ENCODE results near the gene PIK3AP1. TPM values are rescaled to one million over a fixed set of nuclear protein-coding genes. Genes with fewer than 3 reads are reported as not detected.

Gene PIK3AP1
- total RNA-seq, 2 donors from 2014 or later: 3.8 to 15.6 TPM

DNA sequence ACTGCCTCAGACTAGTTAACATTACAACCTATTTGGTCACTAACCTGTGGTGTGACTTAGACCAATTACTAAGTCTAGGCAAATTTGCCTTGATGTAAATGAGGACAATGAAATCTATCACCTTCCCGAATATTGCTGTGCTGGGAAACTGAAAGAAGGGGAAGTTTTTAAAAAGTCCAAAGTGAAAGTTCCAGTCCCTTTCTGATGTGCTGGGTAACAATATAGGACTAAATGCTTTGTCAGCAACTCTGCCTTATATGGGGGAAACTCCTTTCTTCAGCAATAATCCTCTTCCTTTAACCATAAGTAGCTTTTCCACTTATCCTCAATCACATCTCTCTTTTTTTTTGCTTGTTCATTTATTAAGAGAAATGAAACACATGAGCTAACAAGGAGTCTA lies 3.9 kb downstream of the PIK3AP1 start:
- H3K27me3 ChIP-seq (replicated peaks; ENCODE audit: insufficient read depth): no peaks in the 10 kb centered on the region
- no peak for TF ChIP-seq POLR2A (IDR thresholded peaks at IDR 0.05)
- TF ChIP-seq, protein P1, sequence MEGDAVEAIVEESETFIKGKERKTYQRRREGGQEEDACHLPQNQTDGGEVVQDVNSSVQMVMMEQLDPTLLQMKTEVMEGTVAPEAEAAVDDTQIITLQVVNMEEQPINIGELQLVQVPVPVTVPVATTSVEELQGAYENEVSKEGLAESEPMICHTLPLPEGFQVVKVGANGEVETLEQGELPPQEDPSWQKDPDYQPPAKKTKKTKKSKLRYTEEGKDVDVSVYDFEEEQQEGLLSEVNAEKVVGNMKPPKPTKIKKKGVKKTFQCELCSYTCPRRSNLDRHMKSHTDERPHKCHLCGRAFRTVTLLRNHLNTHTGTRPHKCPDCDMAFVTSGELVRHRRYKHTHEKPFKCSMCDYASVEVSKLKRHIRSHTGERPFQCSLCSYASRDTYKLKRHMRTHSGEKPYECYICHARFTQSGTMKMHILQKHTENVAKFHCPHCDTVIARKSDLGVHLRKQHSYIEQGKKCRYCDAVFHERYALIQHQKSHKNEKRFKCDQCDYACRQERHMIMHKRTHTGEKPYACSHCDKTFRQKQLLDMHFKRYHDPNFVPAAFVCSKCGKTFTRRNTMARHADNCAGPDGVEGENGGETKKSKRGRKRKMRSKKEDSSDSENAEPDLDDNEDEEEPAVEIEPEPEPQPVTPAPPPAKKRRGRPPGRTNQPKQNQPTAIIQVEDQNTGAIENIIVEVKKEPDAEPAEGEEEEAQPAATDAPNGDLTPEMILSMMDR (IDR thresholded peaks at IDR 0.05): no peak
- TF ChIP-seq POLR2AphosphoS5 (IDR thresholded peaks at IDR 0.05): no peak
- H3K4me1 ChIP-seq (replicated peaks): no peaks in the 10 kb centered on the region
- no peak overlapping the region for H3K27ac ChIP-seq
- H3K4me3 ChIP-seq: no peak overlapping the region
- no peaks in the 10 kb centered on the region for H3K36me3 ChIP-seq
- WGBS: 79% methylated on average over 1 of the region's 1 CpG
- no peaks in the 10 kb centered on the region for H3K9me3 ChIP-seq
- intact Hi-C loops (cut with DNase I): no loop called here
- no peak for DNase-seq (ENCODE audit: low spot score)

DNA sequence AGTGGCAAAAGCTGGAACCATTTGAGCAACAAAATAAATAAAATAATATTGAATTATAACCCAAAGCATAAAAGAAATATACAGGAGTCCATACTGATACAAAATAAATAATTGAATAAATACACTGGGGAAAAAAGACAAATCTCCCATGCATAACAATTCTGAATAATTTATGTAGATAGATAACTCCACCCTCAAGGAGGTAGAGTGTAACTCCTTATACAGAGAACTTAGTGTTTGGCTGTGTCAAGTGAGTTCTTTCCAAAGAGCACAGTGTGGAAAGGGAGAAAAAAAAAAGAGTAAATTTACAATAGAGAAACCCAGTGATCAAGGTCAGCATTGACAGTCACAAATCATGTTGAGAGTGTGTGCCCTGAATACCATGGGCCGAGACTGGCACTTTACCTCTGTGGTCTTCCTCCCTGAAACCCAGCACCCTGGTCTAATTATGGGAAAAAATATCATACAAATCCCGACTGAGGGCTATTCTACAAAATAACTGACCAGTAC lies 5.5 kb downstream of the PIK3AP1 start:
- H3K27ac ChIP-seq: no peak overlapping the region
- no peaks in the 10 kb centered on the region for H3K36me3 ChIP-seq
- no peak for DNase-seq (ENCODE audit: low spot score)
- 89% methylated on average over 2 of the region's 2 CpGs for WGBS
- intact Hi-C loops (cut with DNase I): no loop called here
- TF ChIP-seq, protein P1 (IDR thresholded peaks at IDR 0.05): no peak
- TF ChIP-seq POLR2AphosphoS5 (IDR thresholded peaks at IDR 0.05) (no peak), POLR2A (IDR thresholded peaks at IDR 0.05) (no peak)
- no peaks in the 10 kb centered on the region for H3K9me3 ChIP-seq
- no peaks in the 10 kb centered on the region for H3K27me3 ChIP-seq (replicated peaks; ENCODE audit: insufficient read depth)
- H3K4me3 ChIP-seq: no peak overlapping the region
- no peaks in the 10 kb centered on the region for H3K4me1 ChIP-seq (replicated peaks)

DNA sequence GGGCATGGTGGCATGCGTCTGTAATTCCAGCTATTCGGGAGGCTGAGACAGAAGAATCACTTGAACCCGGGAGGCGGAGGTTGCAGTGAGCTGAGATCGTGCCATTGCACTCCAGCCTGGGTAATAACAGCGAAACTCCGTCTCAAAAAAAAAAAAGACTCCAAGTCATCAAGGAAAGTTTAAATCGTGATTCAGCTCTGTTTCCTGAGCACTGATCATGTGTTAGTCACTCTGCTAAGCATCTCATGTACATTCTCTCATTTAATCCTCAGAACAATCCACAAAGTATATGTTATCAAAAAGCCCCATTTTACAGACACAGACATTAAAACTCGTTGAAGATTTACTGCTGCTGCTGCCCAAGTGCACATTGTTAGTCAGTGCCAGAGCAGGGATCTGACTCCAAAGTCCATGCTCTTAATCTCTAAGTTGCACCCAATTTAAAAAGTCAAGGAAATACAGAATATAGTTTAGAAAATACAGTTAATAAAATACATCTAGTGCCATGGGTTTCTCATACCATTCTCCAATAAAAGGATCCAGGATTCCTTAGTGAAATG lies 6.2 kb downstream of the PIK3AP1 start:
- DNase-seq (ENCODE audit: low spot score): no peak
- H3K36me3 ChIP-seq: no peaks in the 10 kb centered on the region
- H3K27ac ChIP-seq: no peak overlapping the region
- TF ChIP-seq POLR2AphosphoS5 (IDR thresholded peaks at IDR 0.05) (no peak), POLR2A (IDR thresholded peaks at IDR 0.05) (no peak)
- TF ChIP-seq, protein P1 (IDR thresholded peaks at IDR 0.05): no peak
- no peak overlapping the region for H3K4me3 ChIP-seq
- H3K9me3 ChIP-seq: no peaks in the 10 kb centered on the region
- intact Hi-C loops (cut with DNase I): no loop called here
- H3K27me3 ChIP-seq (replicated peaks; ENCODE audit: insufficient read depth): no peaks in the 10 kb centered on the region
- no peaks in the 10 kb centered on the region for H3K4me1 ChIP-seq (replicated peaks)
- WGBS: 90% methylated on average over 9 of the region's 9 CpGs

- intact Hi-C loops (cut with DNase I): no loop called here
- H3K27me3 ChIP-seq (replicated peaks; ENCODE audit: insufficient read depth): no peaks in the 10 kb centered on the region
- H3K4me1 ChIP-seq (replicated peaks): no peaks in the 10 kb centered on the region
- no peak for TF ChIP-seq POLR2AphosphoS5 (IDR thresholded peaks at IDR 0.05)
- TF ChIP-seq, protein P1 (IDR thresholded peaks at IDR 0.05): no peak
- TF ChIP-seq POLR2A (IDR thresholded peaks at IDR 0.05): no peak
- no peak overlapping the region for H3K27ac ChIP-seq
- no peak for DNase-seq (ENCODE audit: low spot score)
- WGBS: 90% methylated on average over 10 of the region's 10 CpGs
- H3K4me3 ChIP-seq: no peak overlapping the region
- no peaks in the 10 kb centered on the region for H3K36me3 ChIP-seq
- H3K9me3 ChIP-seq: no peaks in the 10 kb centered on the region
Observed at GRCh38 chr10:96712662-96713271, 7.5 kb downstream of the PIK3AP1 start.

All from prostate gland (tissue), 2 donors.